NCI-H1048 (cell line): ENCODE measurements around the gene CHRD.
"Not testable (repeated sequence)": the region's sequence is repeated elsewhere in the genome, so short reads cannot be mapped to it uniquely, and the experiment has no call there.

Experiments used
- DNase-seq: peaks from one replicate; lab custom pipeline; 2025; lab: John Stamatoyannopoulos, UW

CHRD gene

DNA sequence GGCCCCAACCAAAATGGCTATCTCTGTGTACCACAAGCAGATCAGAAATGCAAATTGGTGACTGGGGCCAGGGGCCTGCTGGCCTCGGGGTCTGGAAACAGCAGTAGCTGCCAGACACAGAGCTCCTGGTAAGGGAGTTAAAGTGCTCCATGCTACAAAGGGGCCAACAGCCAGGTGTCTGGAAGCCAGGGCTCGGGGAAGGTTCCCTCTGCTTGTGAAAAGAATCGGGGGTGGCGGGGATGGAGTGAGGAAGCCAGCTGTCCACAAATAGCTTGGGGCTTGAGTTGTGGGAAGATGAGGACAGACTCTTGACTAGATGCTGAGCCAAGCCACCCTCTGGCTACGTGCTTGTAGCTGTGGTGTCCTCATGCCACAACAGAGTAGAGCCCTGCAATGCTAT is 39.3 kb downstream of the CHRD start:
- DNase-seq = no peak

DNA sequence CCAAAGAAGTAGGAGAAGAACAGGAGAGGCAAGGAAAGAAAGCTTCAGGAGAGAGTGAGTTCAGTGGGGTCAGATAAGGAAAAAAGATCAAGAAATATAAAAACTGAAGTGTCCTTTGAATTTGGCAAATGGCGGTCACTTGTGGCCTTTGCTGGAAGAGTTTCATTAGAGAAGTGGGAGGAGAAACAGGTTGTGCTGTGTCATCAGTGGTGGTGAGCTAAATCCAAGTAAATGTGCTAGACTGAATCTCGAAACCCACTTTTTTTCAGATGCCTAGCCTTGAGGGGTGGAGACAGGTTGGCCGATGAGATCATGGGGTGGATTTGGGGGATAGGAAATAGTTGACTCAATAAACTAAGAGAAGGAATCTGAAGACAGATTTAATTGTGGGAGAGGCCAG is 43.7 kb downstream of the CHRD start:
- DNase-seq = no peak

GRCh38 chr3:184426691-184427141 is 46.9 kb downstream of the CHRD start:
- no peak for DNase-seq

DNA sequence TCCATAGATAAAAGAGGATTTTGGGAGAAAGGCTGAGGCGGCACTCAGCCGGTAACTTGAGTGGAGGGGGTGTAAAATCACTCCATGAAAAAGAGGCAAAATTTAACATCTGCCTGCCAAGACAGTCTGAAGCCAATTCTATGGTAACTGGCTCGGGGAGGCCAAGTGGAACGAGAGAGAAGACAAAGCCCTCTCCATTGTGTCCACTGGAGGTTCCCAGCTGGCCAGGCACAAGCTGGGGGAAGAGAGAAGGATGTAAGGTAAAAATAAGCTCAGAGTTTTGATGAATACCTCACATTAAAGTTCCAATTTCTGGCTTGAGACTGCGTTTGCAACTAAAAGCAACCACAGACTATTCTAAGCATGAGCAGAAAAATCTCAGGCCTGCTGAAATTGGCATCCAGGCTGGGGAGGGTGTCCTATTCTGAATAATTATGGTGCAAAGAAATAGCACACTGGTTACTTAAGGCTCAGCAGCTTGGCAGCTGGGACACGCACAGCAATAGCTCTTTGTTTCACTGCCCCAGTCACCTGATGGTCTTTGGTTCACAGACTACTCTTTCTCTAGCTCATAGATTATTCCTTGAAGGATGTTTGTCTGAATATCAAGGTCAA is 48.8 kb downstream of the CHRD start:
- no peak for DNase-seq

DNA sequence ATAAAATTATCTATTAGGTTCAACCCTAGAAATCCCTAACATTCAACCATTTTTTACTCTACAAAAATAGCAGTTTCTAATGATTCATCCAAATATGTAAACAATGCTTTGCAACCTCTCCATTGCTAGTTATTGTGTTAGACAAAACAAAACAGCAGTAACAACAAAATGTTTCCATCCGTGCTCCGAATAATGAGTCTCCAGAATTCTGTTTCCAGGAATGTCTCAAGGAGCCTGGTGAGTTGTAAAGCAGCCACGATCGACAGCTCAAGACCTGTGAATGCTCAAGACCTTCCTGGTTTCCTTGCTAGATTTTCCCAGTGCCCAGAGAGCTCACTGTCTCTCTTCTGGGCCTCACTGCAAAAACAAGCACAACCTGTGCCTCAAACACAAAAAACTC is 49.9 kb downstream of the CHRD start:
- no peak for DNase-seq

DNA sequence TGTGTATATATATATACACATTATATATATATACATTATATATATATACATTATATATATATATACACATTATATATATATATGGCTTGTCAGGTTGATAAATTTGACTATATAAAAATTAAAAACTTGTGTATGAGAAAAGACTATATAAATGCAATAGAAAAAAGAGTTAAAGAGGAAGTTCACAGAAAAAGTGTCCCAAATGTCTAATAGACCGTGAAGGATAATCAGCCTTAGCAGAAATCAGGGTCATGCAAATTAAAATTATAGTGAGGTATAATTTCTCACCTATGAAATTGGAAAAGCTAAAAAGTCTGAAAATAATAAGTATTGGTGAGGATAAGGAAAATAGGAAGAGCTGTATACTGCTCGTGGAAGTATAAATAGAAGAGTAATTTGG is 51.1 kb downstream of the CHRD start:
- no peak for DNase-seq

- not testable (repeated sequence) for DNase-seq
These were observed 53.3 kb downstream of the CHRD start for GRCh38 chr3:184433178-184433577.

DNA sequence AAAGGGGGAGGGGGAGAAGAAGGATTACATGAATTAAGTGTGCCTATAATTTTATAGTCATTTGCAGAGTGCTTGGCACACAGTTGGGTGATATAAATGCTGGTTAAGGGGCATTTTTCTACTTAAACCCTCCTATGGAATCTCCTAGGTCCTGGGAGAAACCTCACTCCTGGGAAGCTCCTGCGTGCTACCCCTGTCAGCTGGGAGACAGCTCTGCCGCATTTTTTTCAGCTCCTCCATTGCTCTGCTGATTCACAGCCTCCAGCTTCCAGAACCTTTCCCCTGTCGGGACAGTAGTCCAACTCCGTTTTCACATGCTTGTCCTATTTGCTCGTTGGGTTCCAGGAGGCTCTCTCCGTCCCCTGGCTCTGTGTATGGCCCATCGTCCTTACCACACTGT is 59.2 kb downstream of the CHRD start:
- DNase-seq = no peak
